ENCODE measurements around the gene KDM2B. TPM values are rescaled to one million over a fixed set of nuclear protein-coding genes. Genes with fewer than 3 reads are reported as not detected.
A peak's percentile ranks its signal among the peaks of the same experiment; 100 is the strongest.
"Not testable (repeated sequence)": the region's sequence is repeated elsewhere in the genome, so short reads cannot be mapped to it uniquely, and the experiment has no call there.

KDM2B gene
- polyA plus RNA-seq, 4 donors = 56.8 to 77.1 (median 71.2) TPM

GRCh38 chr12:121507984-121508383 lies 72.8 kb downstream of the KDM2B start:
- no peak for DNase-seq (ENCODE audit: low read depth in 4 of 4, low spot score in 3 of 4)

DNA sequence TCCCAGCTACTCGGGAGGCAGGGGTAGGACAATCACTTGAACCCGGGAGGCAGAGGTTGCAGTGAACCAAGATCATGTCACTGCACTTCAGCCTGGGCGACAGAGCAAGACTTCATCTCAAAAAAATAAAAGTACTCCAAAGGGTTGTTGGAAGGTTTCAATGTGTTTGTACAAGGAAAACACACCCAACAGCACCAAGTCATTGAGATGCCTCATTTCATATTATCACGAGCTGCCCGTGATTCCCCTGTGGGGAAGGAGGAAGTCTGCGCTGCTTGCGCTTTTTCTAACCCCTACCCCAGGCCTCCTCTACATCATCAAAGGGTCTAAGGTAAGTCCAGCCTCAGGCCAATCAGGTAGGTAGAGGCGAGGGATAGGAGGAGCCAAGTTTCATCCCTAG lies 73.6 kb downstream of the KDM2B start:
- no peak for DNase-seq (ENCODE audit: low read depth in 4 of 4, low spot score in 3 of 4)

- DNase-seq (ENCODE audit: low read depth in 4 of 4, low spot score in 3 of 4) = no peak
Observed at GRCh38 chr12:121505513-121505912, 75.3 kb downstream of the KDM2B start.

- no peak for DNase-seq (ENCODE audit: low read depth in 4 of 4, low spot score in 3 of 4)
Observed at GRCh38 chr12:121504505-121504904, 76.3 kb downstream of the KDM2B start.

- no peak for DNase-seq (ENCODE audit: low read depth in 4 of 4, low spot score in 3 of 4)
Observed at GRCh38 chr12:121503395-121503794, 77.4 kb downstream of the KDM2B start.

DNA sequence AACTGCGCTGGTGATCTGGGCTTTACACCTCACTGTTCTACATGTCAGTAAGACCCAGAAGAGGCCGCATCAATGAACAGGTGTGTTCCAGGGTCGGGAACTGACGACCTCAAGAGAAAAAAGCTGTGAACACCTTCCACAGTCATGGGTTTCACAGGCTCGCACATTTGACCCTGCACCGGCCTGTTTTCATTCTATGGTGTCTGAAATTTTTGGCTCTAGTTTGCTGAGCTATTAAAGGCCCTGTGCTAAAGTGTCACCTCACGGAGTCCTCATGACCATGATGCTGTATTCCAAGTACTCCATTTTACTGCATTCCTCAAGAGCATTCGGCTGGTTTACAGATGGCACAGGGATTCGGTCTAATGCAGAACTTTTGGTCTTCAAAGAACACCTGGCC lies 78.9 kb downstream of the KDM2B start:
- DNase-seq (ENCODE audit: low read depth in 4 of 4, low spot score in 3 of 4) = no peak

DNA sequence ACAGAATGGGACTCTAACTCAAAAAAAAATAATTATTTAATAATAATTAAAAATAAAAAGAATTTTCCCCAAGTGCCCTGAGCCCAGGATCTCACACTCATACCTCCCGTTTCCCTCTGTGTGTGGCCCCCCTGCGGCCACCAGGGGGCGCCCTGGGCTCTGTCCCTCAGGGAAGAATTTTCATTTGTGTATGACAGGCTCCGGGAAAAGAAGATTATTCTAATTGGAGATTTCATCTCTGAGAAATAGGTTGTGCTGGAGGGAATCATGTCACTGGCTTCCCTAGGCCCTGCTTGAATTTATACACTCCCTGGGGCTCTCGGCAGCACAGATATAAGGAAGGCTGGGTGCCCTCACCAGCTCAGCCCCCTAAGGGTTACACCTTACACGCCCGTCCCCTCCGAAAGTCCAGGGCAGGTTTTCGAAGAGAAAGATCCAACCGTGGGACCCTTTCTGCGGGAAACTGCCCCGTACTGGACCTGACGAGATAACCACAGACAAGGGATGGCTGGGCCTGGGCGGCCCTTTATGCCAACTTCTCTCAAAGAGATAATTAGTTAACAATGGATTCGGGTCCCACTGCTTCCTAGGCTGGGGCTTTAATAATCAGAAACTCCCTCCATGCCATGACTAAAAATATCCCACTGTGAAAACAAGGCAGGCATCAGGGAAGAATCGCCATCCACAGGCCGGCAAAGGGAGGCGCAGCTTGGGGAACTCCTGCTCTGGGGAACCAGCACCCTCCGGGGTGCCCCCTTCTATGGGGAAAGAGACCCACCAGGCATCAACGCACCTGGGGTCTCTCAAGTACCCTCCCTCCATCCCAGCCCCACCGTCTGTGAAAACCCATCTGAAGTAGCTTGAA lies 80.7 kb downstream of the KDM2B start:
- peak in 2 of 4 donors; percentile 54 to 65 for DNase-seq (ENCODE audit: low read depth in 4 of 4, low spot score in 3 of 4)

DNA sequence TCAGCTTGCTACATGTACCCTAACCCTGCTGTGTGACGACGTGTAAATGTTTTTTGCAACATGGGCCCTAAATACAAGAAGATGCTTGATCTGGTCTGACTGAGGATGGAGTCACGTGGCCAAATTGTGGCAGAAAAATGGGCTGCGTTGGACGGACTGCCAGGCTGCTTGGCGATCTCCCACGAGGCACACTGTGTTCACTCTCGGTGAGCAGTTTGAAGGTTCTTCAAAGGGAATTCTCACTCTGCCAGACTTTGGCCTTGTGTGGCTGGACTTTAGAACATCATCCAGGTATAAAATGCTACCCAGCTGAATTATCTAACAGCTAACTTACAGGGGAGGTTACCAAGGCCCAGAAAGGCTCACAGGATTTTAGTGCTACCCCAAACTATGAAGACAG lies 85.1 kb downstream of the KDM2B start:
- no peak for DNase-seq (ENCODE audit: low read depth in 4 of 4, low spot score in 3 of 4)

- DNase-seq (ENCODE audit: low read depth in 4 of 4, low spot score in 3 of 4) = no peak
Observed at GRCh38 chr12:121494093-121494787, 86.6 kb downstream of the KDM2B start.

DNA sequence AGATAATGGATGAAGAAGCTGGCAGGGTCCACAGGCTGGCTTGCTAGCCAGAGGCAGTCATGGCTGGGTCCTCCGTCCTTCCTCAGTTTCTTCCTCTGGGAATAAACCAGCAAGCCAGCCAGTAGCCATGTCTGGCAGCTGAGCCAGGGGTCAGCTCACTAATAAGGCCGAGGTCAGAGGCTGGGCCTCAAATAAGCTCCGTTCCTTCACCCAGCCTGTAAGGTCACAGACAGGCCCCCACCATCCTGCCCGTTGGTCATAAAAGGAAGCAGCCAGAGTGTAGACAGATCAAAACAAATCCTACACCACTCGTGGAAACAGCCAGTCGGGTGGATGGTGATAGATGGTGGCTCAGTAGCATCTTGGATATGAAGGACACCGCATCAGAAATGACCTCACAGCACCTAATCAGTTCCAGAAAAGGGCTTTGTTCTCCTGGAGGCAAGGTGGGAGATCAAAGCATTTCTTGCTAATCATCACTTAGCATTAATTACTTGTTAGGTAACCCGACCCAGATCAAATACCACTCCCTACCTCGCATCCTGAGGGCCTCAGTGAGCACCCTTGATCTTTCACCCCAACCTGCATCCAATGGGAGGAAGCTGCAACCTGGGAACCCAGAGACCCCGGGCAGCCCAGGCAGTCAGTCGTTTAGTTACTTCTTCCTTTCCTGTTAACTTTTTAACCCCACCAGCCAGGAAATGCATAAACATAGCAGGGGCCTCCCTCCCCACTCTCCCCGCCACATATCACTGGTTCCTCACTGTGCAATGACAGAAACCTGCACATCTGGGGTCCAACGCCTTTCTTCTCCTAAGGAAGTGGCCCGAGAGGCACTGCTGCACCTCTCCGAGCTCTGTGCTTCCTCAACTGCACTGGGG lies 90.2 kb downstream of the KDM2B start:
- DNase-seq (ENCODE audit: low read depth in 4 of 4, low spot score in 3 of 4) = no peak

- no peak for DNase-seq (ENCODE audit: low read depth in 4 of 4, low spot score in 3 of 4)
Observed at GRCh38 chr12:121489874-121490273, 90.9 kb downstream of the KDM2B start.

DNA sequence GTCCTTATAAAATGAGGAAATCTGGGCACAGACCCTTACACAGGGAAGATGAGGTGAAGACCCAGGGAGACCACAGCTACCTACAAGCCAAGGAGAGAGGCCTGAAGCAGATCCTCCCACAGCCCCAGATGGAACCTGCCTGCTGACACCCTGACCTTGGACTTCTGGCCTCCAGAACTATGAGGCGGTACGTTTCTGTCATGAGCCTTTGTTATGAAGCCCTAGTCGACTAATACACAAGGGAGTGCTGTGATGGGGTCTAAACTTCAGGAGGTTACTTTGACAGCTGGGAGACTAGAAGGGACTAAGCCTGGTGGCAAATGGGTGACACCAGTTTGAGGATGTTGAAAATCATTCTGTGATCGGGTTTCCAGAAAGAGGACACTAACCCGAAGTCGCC lies 95.9 kb downstream of the KDM2B start:
- DNase-seq (ENCODE audit: low read depth in 4 of 4, low spot score in 3 of 4) = no peak

DNA sequence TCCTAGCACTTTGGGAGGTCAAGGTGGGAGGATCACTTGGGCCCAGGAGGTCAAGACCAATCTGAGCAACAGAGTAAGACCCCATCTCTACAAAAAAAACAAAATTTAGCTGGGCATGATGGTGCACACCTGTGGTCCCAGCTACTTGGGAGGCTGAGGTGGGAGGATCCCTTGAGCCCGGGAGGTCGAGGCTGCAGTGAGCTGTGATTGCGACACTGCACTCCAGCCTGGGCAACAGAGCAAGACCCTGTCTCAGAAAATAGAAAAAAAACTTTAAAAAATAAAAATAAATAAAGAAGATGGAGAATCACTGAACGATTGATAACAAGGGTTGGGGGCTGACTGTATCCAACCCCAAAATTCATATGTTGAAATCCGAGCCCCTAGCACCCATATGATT lies 96.3 kb downstream of the KDM2B start:
- not testable (repeated sequence) for DNase-seq (ENCODE audit: low read depth in 4 of 4, low spot score in 3 of 4)

DNA sequence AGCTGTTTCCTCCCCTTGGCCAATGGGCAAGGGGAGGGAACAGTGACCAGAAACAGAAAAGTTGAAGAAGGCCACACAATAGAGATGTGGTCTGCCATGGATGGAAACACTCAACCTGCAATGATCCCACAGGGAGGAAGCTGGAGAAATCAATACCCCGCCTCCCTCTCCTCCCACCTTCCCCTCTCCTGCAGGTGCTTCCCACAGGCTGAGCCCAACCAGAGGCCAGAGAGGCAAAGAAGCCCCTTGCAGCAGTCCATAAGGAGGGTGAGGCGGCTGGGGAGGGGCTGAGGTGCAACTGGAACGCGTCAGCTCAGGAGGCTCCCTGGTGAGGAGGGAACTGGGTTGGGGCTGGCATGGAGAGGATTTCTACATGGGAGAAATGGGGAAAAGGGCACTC lies 96.9 kb downstream of the KDM2B start:
- DNase-seq (ENCODE audit: low read depth in 4 of 4, low spot score in 3 of 4) = no peak

DNA sequence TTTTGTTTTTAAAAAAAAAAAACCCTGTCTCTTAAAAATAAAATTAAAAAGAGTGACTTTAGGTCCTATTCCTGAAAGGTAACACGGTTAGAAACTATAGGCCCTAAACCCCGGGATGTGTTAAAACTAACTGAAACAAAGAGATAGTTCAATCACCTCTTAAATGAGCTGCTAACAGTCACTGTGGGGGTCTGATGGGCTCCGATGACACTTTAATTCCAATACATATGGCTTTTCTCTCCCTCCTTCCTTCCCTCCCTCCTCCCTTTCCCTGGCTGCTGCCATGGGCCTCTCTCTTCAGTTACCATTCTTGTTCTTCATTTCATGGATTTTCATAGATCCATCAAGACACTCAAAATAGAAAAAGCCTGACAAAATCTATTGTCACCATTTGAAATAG lies 104.3 kb downstream of the KDM2B start:
- no peak for DNase-seq (ENCODE audit: low read depth in 4 of 4, low spot score in 3 of 4)

GRCh38 chr12:121475279-121475678 lies 105.5 kb downstream of the KDM2B start:
- DNase-seq (ENCODE audit: low read depth in 4 of 4, low spot score in 3 of 4) = no peak

DNA sequence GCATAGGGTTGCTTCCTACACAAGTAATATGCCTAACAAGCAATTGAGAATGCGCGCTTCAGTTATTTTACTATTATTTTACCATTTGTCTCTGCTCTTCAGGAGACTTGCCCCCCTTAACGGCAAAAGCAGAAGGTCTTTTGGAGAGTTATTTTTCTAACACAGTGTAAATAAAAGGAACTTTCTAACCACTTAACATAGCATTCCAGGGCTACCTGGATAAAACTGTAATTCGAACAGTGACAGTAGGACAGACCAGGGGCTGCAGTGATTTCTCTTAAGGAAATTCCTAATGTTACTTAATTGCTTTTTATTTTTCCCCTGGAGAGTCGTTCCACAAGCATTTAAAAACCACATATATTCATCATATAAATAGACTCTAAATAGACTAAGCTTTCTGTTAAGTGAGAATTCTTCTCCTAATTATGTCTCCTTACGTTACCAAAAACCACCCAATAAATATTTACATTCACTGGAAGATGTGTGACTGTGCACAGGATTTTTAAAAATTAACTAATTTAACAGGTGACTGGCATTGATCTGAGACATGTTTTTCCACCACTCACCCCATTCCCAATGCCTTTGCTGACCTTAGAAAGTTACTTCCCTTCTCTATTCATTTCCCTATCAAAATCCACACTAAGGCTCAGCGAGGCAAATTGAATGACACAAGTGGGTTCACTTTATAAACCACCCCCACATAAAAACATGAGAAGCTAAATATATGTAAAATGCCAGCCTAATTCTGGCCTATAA lies 108.5 kb downstream of the KDM2B start:
- no peak for DNase-seq (ENCODE audit: low read depth in 4 of 4, low spot score in 3 of 4)

DNA sequence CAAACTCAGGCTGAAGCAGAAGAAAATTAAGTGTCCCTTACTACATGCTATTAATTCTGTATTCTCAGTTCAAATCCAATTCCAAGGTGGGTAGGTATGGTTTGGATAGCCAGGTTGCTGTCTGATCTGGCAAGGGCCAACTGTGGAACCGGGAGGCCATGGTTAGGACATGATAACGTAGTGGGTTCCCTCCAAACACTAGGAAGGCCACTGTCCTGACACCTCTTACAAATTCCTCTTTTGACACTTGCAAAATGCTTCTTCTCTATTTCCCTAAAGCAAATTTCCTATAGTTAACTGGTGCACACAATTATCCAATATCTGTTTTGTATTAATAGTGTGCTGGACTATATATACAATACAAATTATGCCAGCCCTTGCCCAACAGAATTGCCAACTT lies 110.1 kb downstream of the KDM2B start:
- no peak for DNase-seq (ENCODE audit: low read depth in 4 of 4, low spot score in 3 of 4)

- DNase-seq (ENCODE audit: low read depth in 4 of 4, low spot score in 3 of 4) = no peak
Observed at GRCh38 chr12:121468499-121468801, 112.4 kb downstream of the KDM2B start.

- no peak for DNase-seq (ENCODE audit: low read depth in 4 of 4, low spot score in 3 of 4)
Observed at GRCh38 chr12:121467638-121468498, 113.0 kb downstream of the KDM2B start.

All from left renal pelvis (tissue), 4 donors.